Uterus (tissue), 4 donors: ENCODE data around the gene PFDN5. TPM values are rescaled to one million over a fixed set of nuclear protein-coding genes. Genes with fewer than 3 reads are reported as not detected.

ENCODE experiments used
- DNase-seq, 2 donors: peaks; one replicate each; pipeline ENCODE4 v3.0.0-alpha.2; 2019 to 2020
- H3K27ac ChIP-seq, 2 donors: fragments of 200-600 bp; sonication (generic); 1 replicate in 1 of 2; 2 replicates in 1 of 2; pipeline ENCODE4 v1.5.1; 2016 to 2018
- H3K27me3 ChIP-seq, 2 donors: fragments of 200-600 bp; sonication (generic); one replicate each; pipeline ENCODE4 v1.5.1; 2018 to 2019; ENCODE audit warnings: control low read depth in 1 of 2
- H3K36me3 ChIP-seq, 2 donors: fragments of 200-600 bp; sonication (generic); one replicate each; pipeline ENCODE4 v1.5.1; 2019; ENCODE audit warnings: control low read depth in 1 of 2
- H3K4me1 ChIP-seq, 2 donors: fragments of 200-600 bp; sonication (generic); one replicate each; pipeline ENCODE4 v1.5.1; 2018 to 2019; ENCODE audit warnings: control low read depth in 1 of 2
- H3K4me3 ChIP-seq, 2 donors: fragments of 200-600 bp; sonication (generic); 1 replicate in 1 of 2; 2 replicates in 1 of 2; pipeline ENCODE4 v1.5.1; 2018 to 2019; ENCODE audit warnings: mild to moderate bottlenecking in 1 of 2
- H3K9me3 ChIP-seq, 2 donors: fragments of 200-600 bp; sonication (generic); one replicate each; pipeline ENCODE4 v1.5.1; 2019; ENCODE audit warnings: control low read depth in 1 of 2
- POLR2A ChIP-seq, 2 donors: fragments of 450-650 bp; IDR thresholded peaks; one replicate each; pipeline ENCODE4 v1.6.1; 2016; ENCODE audit warnings: antibody characterized with exemption in 2 of 2, mild to moderate bottlenecking in 1 of 2, moderate library complexity in 1 of 2
- intact Hi-C: fragments of 100-400 bp; cut with DNase I; formaldehyde crosslinking; loops from one replicate; pipeline ENCODE4 v1.15.1; 2023; ENCODE audit warnings: low total_unique reads
- total RNA-seq, 4 donors: library from RNA; depleted of rRNA in 3 of 4; stranded (reverse); fragments of >200 nt in 3 of 4; gene quantifications; one replicate each; pipeline versions ENCODE4 v1.1.0 to v1.2.4, GENCODE V29; 2014 to 2023
- TF ChIP-seq, protein P1 (sequence below), 4 experiments: fragments of 200-600 bp in 2 of 4; fragments of 450-650 bp in 2 of 4; sonication (generic) in 2 of 4; IDR thresholded peaks; one replicate each; pipeline ENCODE4 v1.5.1; 2016 to 2019; ENCODE audit warnings: antibody characterized with exemption in 4 of 4, mild to moderate bottlenecking in 2 of 4, moderate library complexity in 1 of 4
- donor health status: DM: yes; HTN: yes; CAD: no.

PFDN5 gene
- total RNA-seq, 4 donors from 2014 or later: 347 to 1,573 (median 972) TPM

- peak; percentile 30 to 39 for TF ChIP-seq POLR2A (IDR thresholded peaks at IDR 0.05)
- TF ChIP-seq, protein P1, sequence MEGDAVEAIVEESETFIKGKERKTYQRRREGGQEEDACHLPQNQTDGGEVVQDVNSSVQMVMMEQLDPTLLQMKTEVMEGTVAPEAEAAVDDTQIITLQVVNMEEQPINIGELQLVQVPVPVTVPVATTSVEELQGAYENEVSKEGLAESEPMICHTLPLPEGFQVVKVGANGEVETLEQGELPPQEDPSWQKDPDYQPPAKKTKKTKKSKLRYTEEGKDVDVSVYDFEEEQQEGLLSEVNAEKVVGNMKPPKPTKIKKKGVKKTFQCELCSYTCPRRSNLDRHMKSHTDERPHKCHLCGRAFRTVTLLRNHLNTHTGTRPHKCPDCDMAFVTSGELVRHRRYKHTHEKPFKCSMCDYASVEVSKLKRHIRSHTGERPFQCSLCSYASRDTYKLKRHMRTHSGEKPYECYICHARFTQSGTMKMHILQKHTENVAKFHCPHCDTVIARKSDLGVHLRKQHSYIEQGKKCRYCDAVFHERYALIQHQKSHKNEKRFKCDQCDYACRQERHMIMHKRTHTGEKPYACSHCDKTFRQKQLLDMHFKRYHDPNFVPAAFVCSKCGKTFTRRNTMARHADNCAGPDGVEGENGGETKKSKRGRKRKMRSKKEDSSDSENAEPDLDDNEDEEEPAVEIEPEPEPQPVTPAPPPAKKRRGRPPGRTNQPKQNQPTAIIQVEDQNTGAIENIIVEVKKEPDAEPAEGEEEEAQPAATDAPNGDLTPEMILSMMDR (IDR thresholded peaks at IDR 0.05): peak; percentile 70 to 91 (median 88)
- peaks cover 0 to 9% of the 10 kb centered on the region in 2 donors for H3K4me1 ChIP-seq
- H3K36me3 ChIP-seq: no peaks in the 10 kb centered on the region
- no peaks in the 10 kb centered on the region for H3K9me3 ChIP-seq
- intact Hi-C loops: no loop called here
- peak; percentile 84 for DNase-seq
- H3K27ac ChIP-seq: peak overlapping the region; percentile 85 to 91
- H3K4me3 ChIP-seq: peak overlapping the region; percentile 50 to 69
- no peaks in the 10 kb centered on the region for H3K27me3 ChIP-seq
These were observed 49.6 kb downstream of the PFDN5 start for GRCh38 chr12:53344824-53345485.

DNA sequence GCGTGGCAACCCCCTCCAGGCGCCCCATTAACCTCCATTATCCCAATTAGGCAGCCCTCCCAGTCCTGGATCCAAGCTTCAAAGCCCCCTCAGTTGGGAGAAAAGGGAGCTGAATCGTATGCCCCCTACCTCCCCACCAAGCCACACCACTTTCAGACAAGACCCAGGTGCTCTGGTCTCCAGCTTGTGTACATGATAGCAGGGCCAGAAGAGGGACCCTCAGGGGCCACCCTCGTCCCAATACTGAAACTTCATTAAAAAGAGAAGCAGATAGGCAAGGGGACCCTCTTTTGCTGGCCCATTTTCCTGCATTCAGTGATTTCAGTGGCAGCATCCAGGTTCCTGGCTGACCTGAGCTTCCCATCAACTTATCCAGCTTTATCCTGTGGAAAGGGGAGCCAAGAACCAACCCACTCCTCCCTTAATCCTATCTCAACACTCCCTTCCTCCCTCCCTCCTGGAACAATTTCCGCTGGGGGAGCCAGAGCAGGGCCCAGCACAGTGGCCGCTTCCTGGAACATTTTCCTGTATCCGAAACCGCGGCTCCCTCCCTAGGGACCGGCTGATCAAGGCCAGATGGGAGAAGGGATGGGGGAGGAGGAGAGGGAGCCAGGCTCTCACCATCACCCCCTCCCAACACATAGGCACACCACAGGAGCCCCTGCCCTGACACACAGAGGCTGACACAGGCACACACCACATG, 50.3 kb downstream of the PFDN5 start:
- H3K27me3 ChIP-seq: no peaks in the 10 kb centered on the region
- TF ChIP-seq, protein P1 (IDR thresholded peaks at IDR 0.05): peak in 1 of 4 experiments; percentile 3
- TF ChIP-seq POLR2A (IDR thresholded peaks at IDR 0.05): no peak
- H3K4me3 ChIP-seq: peak overlapping the region in 1 of 2 donors; percentile 69
- peaks cover 0 to 9% of the 10 kb centered on the region in 2 donors for H3K4me1 ChIP-seq
- intact Hi-C loops: no loop called here
- peak in 1 of 2 donors; percentile 42 for DNase-seq
- H3K36me3 ChIP-seq: no peaks in the 10 kb centered on the region
- no peaks in the 10 kb centered on the region for H3K9me3 ChIP-seq
- H3K27ac ChIP-seq: peak overlapping the region; percentile 85 to 91

GRCh38 chr12:53346491-53346890, 51.1 kb downstream of the PFDN5 start:
- no peak overlapping the region for H3K27ac ChIP-seq
- intact Hi-C loops: no loop called here

GRCh38 chr12:53347905-53348304, 52.6 kb downstream of the PFDN5 start:
- DNase-seq: no peak
- intact Hi-C loops: no loop called here
- Histone ChIP-seq H3K36me3 (no peaks in the 10 kb centered on the region), H3K9me3 (no peaks in the 10 kb centered on the region), H3K4me1 (peaks cover 0 to 9% of the 10 kb centered on the region in 2 donors), H3K27me3 (no peaks in the 10 kb centered on the region), H3K27ac (no peak overlapping the region), H3K4me3 (no peak overlapping the region)
- no peak for TF ChIP-seq POLR2A (IDR thresholded peaks at IDR 0.05)
- TF ChIP-seq, protein P1 (IDR thresholded peaks at IDR 0.05): no peak

More at GRCh38 chr12:53346491-53346890, 51.1 kb downstream of the PFDN5 start:
- H3K4me1 ChIP-seq: peaks cover 0 to 9% of the 10 kb centered on the region in 2 donors
- TF ChIP-seq POLR2A (IDR thresholded peaks at IDR 0.05): no peak
- TF ChIP-seq, protein P1 (IDR thresholded peaks at IDR 0.05): no peak
- H3K27me3 ChIP-seq: no peaks in the 10 kb centered on the region
- DNase-seq: no peak
- H3K36me3 ChIP-seq: no peaks in the 10 kb centered on the region
- no peak overlapping the region for H3K4me3 ChIP-seq
- H3K9me3 ChIP-seq: no peaks in the 10 kb centered on the region

Other genes starting within 250 kb of the PFDN5 start
- gene TNS2, start 245.5 kb upstream of the PFDN5 start, total RNA-seq: 100 to 1,000 TPM in 2 of 4 donors, 10 to 100 TPM in 2; 64.0 to 394 (median 112) TPM
- gene SPRYD3, start 216.2 kb upstream of the PFDN5 start, total RNA-seq: 10 to 100 TPM; 15.9 to 75.5 (median 28.9) TPM
- gene IGFBP6, start 197.9 kb upstream of the PFDN5 start, total RNA-seq: 100 to 1,000 TPM in 3 of 4 donors, 10 to 100 TPM in 1; 48.7 to 762 (median 252) TPM
- under 1 TPM in 1 of 4 donors, not detected in 3; 0.82 TPM for gene SOAT2, start 192.1 kb upstream of the PFDN5 start, total RNA-seq
- 10 to 100 TPM in 2 of 4 donors, 1 to 10 TPM in 2; 7.7 to 55.5 (median 25.9) TPM for gene ZNF740, start 114.8 kb upstream of the PFDN5 start, total RNA-seq
- 10 to 100 TPM in 3 of 4 donors, 1 to 10 TPM in 1; 4.1 to 67.6 (median 42.6) TPM for gene CSAD, start 114.6 kb upstream of the PFDN5 start, total RNA-seq
- 1 to 10 TPM in 3 of 4 donors, not detected in 1; 2.0 to 3.8 (median 2.4) TPM for gene ITGB7, start 88.3 kb upstream of the PFDN5 start, total RNA-seq
- 10 to 100 TPM in 2 of 4 donors, 1 to 10 TPM in 2; 2.6 to 65.6 (median 28.9) TPM for gene RARG, start 63.3 kb upstream of the PFDN5 start, total RNA-seq
- gene ESPL1, start 27.2 kb upstream of the PFDN5 start, total RNA-seq: 1 to 10 TPM in 1 of 4 donors, under 1 TPM in 1, not detected in 2; 0.12 to 4.5 TPM
- gene MYG1, start 4.2 kb downstream of the PFDN5 start, total RNA-seq: 10 to 100 TPM; 10.2 to 59.3 (median 33.9) TPM
- 10 to 100 TPM; 12.3 to 52.2 (median 46.9) TPM for gene AAAS, start 26.1 kb downstream of the PFDN5 start, total RNA-seq
- under 1 TPM in 2 of 4 donors, not detected in 2; 0.34 to 0.62 TPM for gene SP7, start 40.8 kb downstream of the PFDN5 start, total RNA-seq
- 100 to 1,000 TPM in 2 of 4 donors, 10 to 100 TPM in 2; 58.8 to 127 (median 90.7) TPM for gene SP1, start 84.6 kb downstream of the PFDN5 start, total RNA-seq
- 10 to 100 TPM in 1 of 4 donors, under 1 TPM in 1, not detected in 2; 0.52 to 12.4 TPM for gene AMHR2, start 128.3 kb downstream of the PFDN5 start, total RNA-seq
- 10 to 100 TPM in 3 of 4 donors, 1 to 10 TPM in 1; 2.6 to 88.2 (median 20.1) TPM for gene PRR13, start 146.2 kb downstream of the PFDN5 start, total RNA-seq
- 100 to 1,000 TPM; 364 to 929 (median 383) TPM for gene PCBP2, start 156.6 kb downstream of the PFDN5 start, total RNA-seq
- gene MAP3K12, start 203.9 kb downstream of the PFDN5 start, total RNA-seq: 10 to 100 TPM; 13.8 to 65.8 (median 34.7) TPM
- gene TARBP2, start 205.7 kb downstream of the PFDN5 start, total RNA-seq: 10 to 100 TPM in 3 of 4 donors, 1 to 10 TPM in 1; 6.7 to 33.2 (median 19.0) TPM
- not detected for gene NPFF, start 211.9 kb downstream of the PFDN5 start, total RNA-seq